Gastroesophageal sphincter (tissue), 3 donors: Measurements from ENCODE around the gene ZSCAN29.

ENCODE experiments used
- EP300 ChIP-seq: sonication (generic); formaldehyde crosslinking; IDR thresholded peaks from one replicate; pipeline ENCODE4 v1.6.1; 2017; ENCODE audit warnings: antibody characterized with exemption, mild to moderate bottlenecking
- POLR2A ChIP-seq, 2 donors: fragments of 450-650 bp; IDR thresholded peaks; one replicate each; pipeline ENCODE4 v1.6.1; 2017; ENCODE audit warnings: antibody characterized with exemption in 2 of 2, mild to moderate bottlenecking in 2 of 2, moderate library complexity in 1 of 2
- TF ChIP-seq, protein P1 (sequence below), 4 experiments: fragments of 200-600 bp in 2 of 4; fragments of 450-650 bp in 2 of 4; sonication (generic) in 1 of 4; IDR thresholded peaks; one replicate each; pipeline ENCODE4 v1.5.1; 2017 to 2019; ENCODE audit warnings: antibody characterized with exemption in 4 of 4, mild to moderate bottlenecking in 2 of 4, moderate library complexity in 2 of 4

DNA sequence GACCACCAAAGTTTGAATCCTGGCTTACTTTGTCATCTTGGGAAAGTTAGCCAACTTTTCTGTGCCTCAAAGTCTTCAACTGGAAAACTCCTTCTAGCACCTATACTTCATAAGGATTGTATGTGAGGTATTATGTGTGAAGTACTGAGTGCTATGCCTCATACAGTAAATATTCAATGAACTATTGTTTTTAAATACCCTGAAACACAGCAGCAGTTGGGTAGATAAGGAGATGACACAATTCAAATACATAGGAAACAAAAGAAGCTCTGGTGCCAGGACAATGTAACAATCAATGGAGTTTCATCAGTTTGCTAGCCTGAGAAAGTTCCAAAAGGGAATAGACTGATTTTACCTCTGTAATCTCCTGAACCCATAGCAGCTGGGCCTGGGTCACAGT is 43.4 kb upstream of the ZSCAN29 start:
- TF ChIP-seq, protein P1, sequence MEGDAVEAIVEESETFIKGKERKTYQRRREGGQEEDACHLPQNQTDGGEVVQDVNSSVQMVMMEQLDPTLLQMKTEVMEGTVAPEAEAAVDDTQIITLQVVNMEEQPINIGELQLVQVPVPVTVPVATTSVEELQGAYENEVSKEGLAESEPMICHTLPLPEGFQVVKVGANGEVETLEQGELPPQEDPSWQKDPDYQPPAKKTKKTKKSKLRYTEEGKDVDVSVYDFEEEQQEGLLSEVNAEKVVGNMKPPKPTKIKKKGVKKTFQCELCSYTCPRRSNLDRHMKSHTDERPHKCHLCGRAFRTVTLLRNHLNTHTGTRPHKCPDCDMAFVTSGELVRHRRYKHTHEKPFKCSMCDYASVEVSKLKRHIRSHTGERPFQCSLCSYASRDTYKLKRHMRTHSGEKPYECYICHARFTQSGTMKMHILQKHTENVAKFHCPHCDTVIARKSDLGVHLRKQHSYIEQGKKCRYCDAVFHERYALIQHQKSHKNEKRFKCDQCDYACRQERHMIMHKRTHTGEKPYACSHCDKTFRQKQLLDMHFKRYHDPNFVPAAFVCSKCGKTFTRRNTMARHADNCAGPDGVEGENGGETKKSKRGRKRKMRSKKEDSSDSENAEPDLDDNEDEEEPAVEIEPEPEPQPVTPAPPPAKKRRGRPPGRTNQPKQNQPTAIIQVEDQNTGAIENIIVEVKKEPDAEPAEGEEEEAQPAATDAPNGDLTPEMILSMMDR (IDR thresholded peaks at IDR 0.05): no peak
- TF ChIP-seq EP300: no peak
- no peak for TF ChIP-seq POLR2A (IDR thresholded peaks at IDR 0.05)
